Mucosa of stomach (tissue), 1 donor: ENCODE results near the gene C10orf88.
A peak's percentile ranks its signal among the peaks of the same experiment; 100 is the strongest.

Source experiments
- H3K27me3 ChIP-seq: one replicate; pipeline ENCODE4 v1.7.0; 2013; ENCODE audit warnings: mild to moderate bottlenecking, low read length; ENCODE audit not compliant: control insufficient read depth, insufficient read depth
- H3K36me3 ChIP-seq: one replicate; pipeline ENCODE4 v1.7.0; 2013; ENCODE audit warnings: low read length; ENCODE audit not compliant: control insufficient read depth, insufficient read depth
- H3K4me1 ChIP-seq: one replicate; pipeline ENCODE4 v1.7.0; 2013; ENCODE audit warnings: mild to moderate bottlenecking, low read length; ENCODE audit not compliant: control insufficient read depth, insufficient read depth
- H3K4me3 ChIP-seq: one replicate; pipeline ENCODE4 v1.7.0; 2013; ENCODE audit warnings: low read length
- H3K9ac ChIP-seq: one replicate; pipeline ENCODE4 v1.7.0; 2013; ENCODE audit warnings: mild to moderate bottlenecking, low read length, moderate library complexity
- H3K9me3 ChIP-seq: one replicate; pipeline ENCODE4 v1.7.0; 2013; ENCODE audit warnings: mild to moderate bottlenecking, low read length, moderate library complexity; ENCODE audit not compliant: control insufficient read depth
- donor health status: Pancreatic carcinoma.

Gene C10orf88, protein sequence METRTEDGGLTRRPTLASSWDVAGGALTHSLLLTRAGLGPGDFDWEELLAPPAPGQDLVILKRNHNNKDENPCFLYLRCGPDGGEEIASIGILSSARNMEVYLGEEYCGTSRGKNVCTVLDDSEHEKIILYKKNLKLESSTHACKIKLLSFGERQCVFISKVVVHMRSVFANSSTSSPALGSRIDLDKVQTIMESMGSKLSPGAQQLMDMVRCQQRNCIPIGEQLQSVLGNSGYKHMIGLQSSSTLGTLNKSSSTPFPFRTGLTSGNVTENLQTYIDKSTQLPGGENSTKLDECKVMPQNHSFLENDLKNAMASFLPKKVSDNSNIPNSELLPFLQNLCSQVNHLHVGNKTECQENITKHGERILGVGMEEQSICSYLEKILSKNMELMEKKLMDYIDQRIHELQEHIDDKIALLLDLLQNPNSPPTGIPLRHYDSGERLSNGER

DNA sequence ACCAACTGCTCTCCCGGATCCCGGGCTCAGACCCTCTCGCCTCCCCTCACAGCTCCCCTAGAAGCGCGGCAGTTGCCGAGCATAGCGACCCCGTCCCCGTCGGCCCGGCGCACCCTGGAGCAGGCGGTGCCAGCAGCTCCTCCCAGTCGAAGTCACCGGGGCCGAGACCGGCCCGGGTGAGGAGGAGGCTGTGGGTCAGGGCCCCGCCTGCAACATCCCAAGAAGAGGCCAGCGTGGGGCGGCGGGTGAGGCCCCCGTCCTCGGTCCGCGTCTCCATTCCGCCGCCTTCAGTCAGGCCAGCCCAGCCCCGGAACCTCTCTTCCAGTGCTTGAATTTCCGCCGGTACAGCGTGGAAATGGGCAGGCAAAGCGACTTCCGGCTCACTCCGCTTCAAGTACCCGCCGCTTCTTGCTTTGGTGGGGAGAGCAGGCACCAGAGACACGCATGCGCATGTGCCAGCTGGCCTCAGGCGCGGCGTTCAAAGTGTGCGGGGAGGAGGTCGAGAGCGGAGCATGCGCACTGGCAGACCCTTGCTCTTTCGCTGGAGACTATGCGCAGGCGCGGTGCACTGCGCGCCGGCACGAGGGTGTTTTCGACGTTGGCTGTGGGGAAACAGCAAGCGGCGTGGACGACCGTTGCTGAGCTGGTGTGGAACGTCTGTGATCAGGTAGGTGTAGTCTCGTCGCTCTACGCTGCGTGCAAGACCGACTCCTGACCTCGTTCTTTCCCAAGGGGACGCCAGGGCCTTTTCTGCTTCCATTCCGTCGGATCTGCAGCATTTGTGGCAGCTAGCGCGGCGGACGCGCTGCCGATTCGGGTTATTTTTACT, at the start of gene C10orf88:
TSS of gene C10orf88 (minus strand) at position 326 of the 829 bp plus-strand sequence. CDS start at position 277, 49 bp downstream.
- H3K9me3 ChIP-seq: no peaks in the 10 kb centered on the region
- no peaks in the 10 kb centered on the region for H3K27me3 ChIP-seq
- H3K4me1 ChIP-seq: peaks cover 10% of the 10 kb centered on the region
- H3K9ac ChIP-seq: peak within 1 kb of the TSS; percentile 90
- no peaks in the 10 kb centered on the region for H3K36me3 ChIP-seq
- H3K4me3 ChIP-seq: peak within 1 kb of the TSS; percentile 27

DNA sequence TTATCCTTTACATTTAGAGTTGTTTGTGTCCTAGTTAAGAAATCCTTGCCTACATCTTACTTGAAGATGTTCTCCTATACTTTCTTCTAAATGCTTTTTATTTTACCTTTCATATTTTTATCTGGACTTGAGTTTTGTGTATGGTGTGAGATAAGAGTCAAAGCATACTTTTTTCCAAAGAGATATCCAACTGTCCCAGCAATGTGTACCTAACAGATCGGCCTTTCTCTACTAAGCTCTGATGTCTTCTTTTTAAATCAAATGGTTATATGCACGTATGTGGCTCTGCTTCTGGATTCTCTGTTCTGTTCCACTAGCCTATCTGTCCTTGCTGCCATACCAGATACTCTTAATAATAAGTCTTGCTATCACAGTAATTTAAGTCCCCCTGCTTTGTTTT, 47.3 kb upstream of the C10orf88 start:
- no peak overlapping the region for H3K4me3 ChIP-seq
- H3K4me1 ChIP-seq: peaks cover 10% of the 10 kb centered on the region
- H3K36me3 ChIP-seq: no peaks in the 10 kb centered on the region
- H3K9me3 ChIP-seq: no peaks in the 10 kb centered on the region
- no peak overlapping the region for H3K9ac ChIP-seq
- no peaks in the 10 kb centered on the region for H3K27me3 ChIP-seq

DNA sequence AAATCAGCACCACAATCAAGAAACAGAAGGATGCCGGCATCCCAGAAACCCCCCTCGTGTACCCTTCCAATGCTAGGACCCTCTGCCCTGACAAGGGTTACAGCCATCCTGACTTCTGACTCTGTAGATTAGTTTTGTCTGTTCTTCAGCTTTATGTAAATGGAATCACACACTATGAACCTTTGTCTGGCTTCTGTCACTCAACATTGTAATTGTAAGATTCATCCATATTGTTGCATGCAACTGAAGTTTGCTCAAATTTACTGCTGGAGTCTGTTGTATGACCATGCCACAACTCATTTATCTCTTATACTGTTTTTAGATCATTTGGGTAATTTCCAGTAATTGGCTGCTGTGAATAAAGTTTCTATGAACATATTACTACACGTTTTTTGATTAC, 46.1 kb upstream of the C10orf88 start:
- no peaks in the 10 kb centered on the region for H3K27me3 ChIP-seq
- no peaks in the 10 kb centered on the region for H3K36me3 ChIP-seq
- H3K9ac ChIP-seq: no peak overlapping the region
- peaks cover 10% of the 10 kb centered on the region for H3K4me1 ChIP-seq
- no peaks in the 10 kb centered on the region for H3K9me3 ChIP-seq
- no peak overlapping the region for H3K4me3 ChIP-seq

DNA sequence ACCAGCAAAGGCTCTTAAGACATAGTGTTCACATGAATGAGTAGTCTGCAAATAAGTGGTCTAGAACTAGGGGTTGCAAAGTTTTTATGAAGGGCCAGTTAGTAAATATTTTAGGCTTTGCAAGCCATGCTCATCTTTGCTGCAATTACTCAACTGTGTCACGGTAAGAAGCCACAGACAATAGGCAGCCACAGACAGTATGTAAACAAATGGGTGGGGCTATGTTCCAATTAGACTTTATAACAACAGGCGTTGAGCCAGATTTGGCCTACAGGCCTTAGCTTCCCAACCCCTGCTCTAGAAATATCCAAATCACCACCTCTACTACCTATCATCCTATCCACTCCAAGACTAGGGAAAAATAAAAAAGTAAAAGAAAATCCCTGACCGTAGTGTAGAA, 45.3 kb upstream of the C10orf88 start:
- H3K9ac ChIP-seq: no peak overlapping the region
- H3K4me1 ChIP-seq: peaks cover 10% of the 10 kb centered on the region
- H3K4me3 ChIP-seq: no peak overlapping the region
- H3K27me3 ChIP-seq: no peaks in the 10 kb centered on the region
- H3K9me3 ChIP-seq: no peaks in the 10 kb centered on the region
- no peaks in the 10 kb centered on the region for H3K36me3 ChIP-seq

DNA sequence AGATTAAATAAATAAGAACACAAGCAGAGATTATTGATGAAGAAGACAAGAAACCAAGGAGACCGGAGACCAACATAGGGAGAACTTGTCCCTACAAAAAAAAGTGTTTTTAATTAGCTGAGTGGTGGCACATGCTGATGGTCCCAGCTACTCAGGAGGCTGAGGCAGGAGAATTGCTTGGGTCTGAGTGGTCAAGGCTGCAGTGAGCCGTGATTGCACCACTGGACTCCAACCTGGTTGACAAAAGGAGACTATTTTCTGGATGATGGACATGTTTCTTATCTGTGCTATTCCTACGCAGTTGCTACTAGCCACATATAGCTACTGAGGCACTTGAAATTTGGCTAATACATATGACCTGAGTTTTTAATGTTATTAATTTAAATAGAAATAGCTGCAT, 44.9 kb upstream of the C10orf88 start:
- no peak overlapping the region for H3K4me3 ChIP-seq
- H3K9me3 ChIP-seq: no peaks in the 10 kb centered on the region
- no peaks in the 10 kb centered on the region for H3K36me3 ChIP-seq
- no peak overlapping the region for H3K9ac ChIP-seq
- peaks cover 10% of the 10 kb centered on the region for H3K4me1 ChIP-seq
- no peaks in the 10 kb centered on the region for H3K27me3 ChIP-seq

DNA sequence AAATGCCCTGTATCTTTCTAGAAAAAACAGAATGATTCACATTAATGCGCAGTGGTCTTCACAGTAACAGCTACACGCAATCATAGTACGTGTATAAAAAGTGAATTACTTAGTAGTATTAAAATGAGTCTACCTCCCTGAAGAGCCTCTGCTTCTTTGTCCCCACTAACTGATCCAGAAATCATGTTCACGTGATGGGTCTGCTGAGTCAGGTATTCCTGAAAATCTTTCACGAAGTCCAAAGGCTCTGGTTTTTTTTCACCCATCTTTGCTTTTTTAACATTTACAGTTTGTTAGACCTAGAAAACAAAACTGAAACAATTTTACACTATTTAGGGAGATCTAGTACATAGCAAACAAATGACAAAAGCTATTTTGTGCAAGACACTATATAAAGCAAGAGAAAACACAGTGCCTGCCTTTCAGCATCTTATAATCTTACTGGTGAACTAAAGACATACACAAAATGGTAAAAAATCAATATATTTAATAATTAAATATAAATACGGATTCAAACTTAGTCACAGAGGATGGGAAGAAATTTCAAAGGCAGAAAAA, 44.4 kb upstream of the C10orf88 start:
- Histone ChIP-seq H3K9ac (no peak overlapping the region), H3K27me3 (no peaks in the 10 kb centered on the region), H3K36me3 (no peaks in the 10 kb centered on the region), H3K4me1 (peaks cover 10% of the 10 kb centered on the region), H3K9me3 (no peaks in the 10 kb centered on the region), H3K4me3 (no peak overlapping the region)

DNA sequence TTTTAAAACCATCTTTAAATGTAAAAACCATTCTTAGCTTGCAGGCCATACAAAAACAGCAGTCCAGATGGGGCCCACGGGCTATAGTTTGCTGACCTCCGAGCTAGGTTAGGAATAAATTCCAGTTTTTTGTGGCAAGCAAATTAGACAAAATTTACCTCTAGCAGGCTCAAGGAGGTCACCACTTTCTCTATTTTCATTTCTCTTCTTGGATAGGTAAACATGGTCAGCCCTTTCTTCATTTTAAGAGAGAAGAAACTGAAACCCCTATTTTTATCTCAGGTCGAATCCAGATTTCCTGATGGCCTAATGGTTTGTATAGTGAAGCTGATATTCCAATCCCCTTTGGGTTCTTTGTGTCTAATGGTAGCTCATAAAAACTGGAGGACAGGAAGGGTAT, 43.8 kb upstream of the C10orf88 start:
- Histone ChIP-seq H3K4me1 (peaks cover 10% of the 10 kb centered on the region), H3K9me3 (no peaks in the 10 kb centered on the region), H3K36me3 (no peaks in the 10 kb centered on the region), H3K9ac (no peak overlapping the region), H3K27me3 (no peaks in the 10 kb centered on the region), H3K4me3 (no peak overlapping the region)

DNA sequence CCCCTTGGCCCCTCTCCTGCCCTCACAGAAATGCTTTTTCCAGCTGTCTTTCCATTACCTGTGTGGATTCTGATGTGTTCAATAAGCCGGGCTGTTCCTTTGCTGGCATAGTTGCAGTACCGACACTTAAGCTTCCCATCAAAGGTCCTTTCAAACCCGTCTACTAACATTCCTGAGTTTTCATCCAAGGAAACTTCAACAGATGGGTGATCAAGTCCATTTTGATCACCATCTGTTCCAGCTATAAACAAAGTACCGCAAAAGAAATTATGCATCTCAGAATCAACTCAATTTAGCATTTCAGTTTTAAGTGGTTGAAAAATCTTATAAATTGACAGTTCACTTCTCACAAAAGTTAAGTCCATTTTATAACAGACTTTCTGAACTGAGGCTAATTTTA, 41.9 kb upstream of the C10orf88 start:
- Histone ChIP-seq H3K36me3 (no peaks in the 10 kb centered on the region), H3K4me1 (peaks cover 10% of the 10 kb centered on the region), H3K27me3 (no peaks in the 10 kb centered on the region), H3K4me3 (no peak overlapping the region), H3K9me3 (no peaks in the 10 kb centered on the region), H3K9ac (no peak overlapping the region)

DNA sequence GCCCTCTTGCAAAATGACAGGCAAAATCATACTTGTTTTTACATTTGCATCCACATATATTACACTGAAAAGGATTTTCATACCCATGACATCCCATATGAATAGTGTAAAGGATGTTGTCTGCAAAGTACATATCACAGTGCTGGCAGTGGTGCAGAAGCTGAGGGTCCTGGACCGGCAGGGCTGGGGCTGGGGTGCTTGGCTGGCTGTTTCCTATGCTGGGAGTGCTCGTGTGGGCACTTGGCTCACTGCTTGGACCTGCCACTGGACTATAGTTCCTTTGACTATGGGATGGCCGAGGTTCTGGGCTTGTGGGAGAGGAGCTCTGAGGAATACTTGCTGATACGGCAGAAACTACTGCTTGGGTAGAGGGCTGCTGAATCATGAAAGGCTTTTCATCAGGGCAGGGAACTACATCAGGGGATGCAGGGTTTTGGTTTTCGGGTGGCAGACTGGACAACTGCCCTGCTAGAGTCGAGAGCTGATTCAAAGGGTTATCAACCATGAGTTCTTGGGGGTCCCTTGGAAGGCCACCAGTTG, 39.8 kb upstream of the C10orf88 start:
- Histone ChIP-seq H3K36me3 (no peaks in the 10 kb centered on the region), H3K27me3 (no peaks in the 10 kb centered on the region), H3K9me3 (no peaks in the 10 kb centered on the region), H3K4me1 (no peaks in the 10 kb centered on the region), H3K4me3 (no peak overlapping the region), H3K9ac (no peak overlapping the region)

DNA sequence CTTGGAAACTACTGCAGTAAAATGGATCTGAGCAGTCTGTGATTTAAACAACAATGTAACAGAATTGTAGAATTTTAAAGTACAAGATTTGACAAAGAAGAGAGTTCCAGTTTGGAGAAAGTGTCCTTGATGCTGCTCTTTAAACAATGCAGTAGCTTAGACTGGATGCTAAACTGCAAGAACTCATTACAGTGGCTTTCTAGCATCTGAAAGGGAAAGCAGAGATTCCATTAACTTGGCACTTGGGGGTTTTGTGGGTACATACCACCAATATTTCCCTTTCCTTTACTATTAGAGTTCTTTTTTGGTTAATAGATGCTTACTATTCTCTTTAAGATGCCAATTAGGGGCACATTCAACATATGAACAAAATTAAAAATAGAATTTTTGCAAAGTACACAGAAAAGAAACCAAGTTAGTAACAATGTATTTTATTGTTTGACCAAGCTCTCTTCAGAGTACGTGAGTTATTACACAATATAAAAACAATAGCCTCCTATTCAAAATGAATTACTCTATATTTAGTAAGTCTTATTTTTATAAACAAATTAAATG, 38.1 kb upstream of the C10orf88 start:
- no peaks in the 10 kb centered on the region for H3K36me3 ChIP-seq
- no peaks in the 10 kb centered on the region for H3K27me3 ChIP-seq
- no peaks in the 10 kb centered on the region for H3K9me3 ChIP-seq
- H3K9ac ChIP-seq: no peak overlapping the region
- H3K4me3 ChIP-seq: no peak overlapping the region
- H3K4me1 ChIP-seq: no peaks in the 10 kb centered on the region

DNA sequence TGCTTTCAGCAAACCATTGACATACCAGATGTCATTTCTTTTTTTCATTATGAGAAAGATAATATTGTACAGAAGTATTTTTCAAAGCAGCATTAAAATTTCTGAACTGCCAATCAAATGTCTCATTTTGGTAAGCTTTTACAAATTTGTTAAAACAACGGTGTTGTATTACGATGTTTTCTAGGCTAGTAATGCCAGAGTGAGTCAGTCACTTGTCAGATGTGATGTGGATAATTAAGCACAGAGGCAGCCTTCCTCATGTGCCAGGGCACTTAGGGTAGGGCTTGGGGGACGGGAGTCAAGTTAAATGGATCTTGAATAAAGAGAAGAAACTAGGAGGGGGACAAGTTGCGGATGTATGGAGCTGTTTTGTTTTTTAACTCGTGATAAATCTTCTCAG, 36.3 kb upstream of the C10orf88 start:
- Histone ChIP-seq H3K4me1 (no peaks in the 10 kb centered on the region), H3K9me3 (no peaks in the 10 kb centered on the region), H3K27me3 (no peaks in the 10 kb centered on the region), H3K4me3 (no peak overlapping the region), H3K36me3 (no peaks in the 10 kb centered on the region), H3K9ac (no peak overlapping the region)
